Mesenteric fat pad (tissue), 1 donor: ENCODE data around the gene POLD3. TPM values are rescaled to one million over a fixed set of nuclear protein-coding genes. Genes with fewer than 3 reads are reported as not detected.
"Not testable (repeated sequence)": the region's sequence is repeated elsewhere in the genome, so short reads cannot be mapped to it uniquely, and the experiment has no call there.

Experiments
- DNase-seq: peaks from one replicate; pipeline ENCODE4 v3.0.0-alpha.2; 2020; ENCODE audit warnings: low spot score
- total RNA-seq: library from RNA; stranded (reverse); fragmentation: NEBNext Ultra II Directional; extraction: Animal tissue kit (Norgen Biotek cat#: 25700); gene quantifications from one replicate; pipeline ENCODE4 v1.2.1, GENCODE V29; 2021
- donor health status: DM: yes; HTN: yes; CAD: no.

The POLD3 gene
- total RNA-seq, 1 donor from 2014 or later, result 12.5 TPM

DNA sequence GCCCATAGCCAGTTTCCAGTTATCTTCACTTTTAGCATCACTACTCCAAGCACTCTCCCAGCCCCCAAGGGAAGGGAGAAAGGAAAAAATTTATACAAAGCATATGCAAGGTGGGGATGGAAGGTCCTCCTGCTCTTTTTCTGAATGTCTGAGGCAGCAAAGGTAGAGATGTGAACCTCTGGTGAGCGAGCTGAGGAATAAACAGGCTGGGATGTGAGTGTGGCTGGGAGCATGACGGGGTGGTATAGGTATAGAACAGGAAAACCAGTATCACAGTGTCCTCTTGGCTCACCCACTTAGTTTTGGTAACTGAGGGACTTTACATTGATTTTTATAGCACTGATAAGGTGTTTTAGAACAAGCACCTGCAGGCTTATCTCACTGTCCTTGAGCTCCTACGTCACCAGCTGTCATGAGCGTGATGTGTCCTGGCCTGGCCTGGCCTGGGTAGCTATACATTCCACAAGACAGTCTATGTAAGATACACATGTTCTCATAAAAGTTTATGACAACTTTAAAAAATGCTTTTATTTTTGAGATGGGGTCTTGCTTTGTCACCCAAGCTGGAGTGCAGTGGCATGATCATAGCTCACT is 10.3 kb upstream of the POLD3 start:
- no peak for DNase-seq

DNA sequence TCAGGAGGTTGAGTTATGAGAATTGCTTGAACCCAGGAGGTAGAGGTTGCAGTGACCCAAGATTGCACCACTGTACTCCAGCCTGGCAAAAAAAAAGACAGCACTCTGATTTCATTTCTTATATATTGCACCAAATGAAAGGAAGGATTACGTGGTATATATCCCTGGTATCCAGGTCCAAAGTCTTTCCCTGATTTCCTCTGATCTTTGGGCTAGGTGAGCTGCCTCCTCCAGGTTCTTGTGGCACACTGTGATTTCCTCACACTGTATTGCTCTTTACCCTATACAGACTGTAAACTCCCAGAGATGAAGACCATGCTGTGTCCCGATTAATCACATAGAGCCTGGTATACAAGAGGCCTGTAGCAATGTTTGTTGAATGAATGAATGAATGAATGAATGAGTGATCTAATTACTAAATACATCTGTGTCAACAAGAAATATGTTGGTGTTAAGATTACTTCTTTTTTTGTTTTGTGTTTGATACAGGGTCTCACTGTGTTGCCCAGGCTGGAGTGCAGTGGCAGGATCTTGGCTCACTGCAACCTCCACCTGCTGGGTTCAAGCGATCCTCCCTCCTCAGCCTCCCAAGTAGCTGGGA is 9.3 kb upstream of the POLD3 start:
- no peak for DNase-seq

DNA sequence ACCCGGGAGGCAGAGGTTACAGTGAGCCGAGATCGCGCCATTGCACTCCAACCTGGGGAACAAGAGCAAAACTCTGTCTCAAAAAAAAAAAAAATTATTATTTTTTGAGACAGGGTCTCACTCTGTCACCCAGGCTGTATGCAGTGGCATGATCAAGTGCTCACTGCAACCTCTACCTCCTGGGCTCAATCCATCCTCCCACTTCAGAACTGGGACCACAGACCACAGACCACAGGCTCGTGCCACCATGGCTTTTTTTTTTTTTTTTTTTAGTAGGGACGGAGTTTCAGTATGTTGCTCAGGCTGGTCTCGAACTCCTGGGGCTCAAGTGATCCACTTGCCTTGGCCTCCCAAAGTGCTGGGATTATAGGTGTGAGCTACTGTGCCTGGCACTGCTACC is 1.9 kb upstream of the POLD3 start:
- DNase-seq, result not testable (repeated sequence)

DNA sequence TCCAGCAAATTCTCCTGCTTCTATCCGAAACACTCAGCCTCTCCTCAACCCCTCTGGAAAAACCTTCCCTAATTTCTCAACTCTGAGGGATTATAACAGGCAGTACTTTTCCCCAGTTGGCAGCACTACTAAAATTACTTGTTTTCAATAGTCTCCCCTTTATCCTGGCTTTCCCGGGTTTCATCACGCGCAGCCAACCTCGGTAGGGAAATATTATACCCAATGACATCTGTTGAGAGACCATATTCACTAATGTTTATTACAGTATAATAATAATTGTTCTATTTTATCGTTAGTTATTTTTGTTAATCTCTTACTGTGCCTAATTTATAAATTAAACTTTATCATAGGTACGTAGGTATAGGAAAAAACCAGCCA is 330 bp upstream of the POLD3 start:
- DNase-seq, result no peak

DNA sequence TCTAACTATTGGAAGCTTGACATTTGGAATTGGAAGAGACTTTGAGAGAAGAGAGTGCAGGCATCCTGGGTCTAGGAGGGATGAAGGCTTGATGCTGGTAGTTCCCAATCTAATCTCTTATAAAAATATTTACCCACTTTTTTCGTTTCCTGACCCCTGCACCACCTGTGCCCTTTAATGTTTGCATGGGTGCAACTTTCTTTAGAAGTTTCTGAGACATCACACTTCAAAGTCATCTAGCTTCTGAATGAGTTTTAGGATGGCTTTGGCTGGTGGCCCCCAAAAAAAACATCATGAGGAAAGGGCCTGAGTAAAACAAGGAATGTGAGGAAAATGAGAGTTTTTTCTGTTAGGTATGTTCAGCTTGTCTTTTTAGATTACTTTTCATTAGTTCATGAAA is 1.1 kb downstream of the POLD3 start:
- no peak for DNase-seq

DNA sequence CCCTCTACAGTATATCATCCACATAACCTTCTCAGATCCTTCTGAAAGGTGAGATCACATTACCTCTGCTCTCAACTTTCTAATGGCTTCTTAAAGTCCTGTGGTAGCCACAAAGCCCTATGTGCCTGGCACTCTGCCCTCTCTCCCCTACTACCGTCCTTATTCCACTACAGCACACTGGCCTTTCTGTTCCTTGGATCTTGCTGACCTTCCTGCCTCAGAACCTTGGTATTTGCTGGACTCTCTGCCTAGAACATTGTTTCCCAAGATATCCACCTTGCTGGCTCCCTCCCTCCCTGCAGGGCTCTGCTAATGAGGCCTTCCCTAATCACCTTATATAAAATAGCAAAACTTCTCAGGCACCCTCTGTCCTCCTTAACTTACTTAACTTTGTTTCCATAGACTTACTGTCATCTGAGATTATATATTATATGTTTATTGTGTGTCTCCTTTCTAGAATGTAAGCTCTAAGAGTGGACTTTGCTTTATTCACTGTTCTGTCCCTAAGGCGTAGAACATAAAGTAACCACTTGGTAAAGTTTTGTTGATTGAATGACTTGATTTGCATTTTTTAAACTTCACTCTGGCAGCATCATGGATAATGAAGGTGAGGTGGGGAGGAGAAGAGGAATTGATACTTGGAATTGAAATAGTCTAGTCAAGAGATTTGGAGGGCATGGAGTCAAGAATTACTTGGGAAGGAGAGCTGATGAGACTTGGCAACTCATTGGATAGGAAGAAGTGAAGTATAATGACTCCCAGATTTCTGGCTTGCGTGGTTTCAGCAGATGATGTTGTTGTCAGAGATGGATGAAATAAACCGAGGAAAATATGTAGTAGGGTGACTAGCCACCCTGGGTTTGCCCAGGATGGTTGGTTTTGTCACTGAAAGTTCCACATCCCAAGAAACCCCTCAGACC is 10.5 kb downstream of the POLD3 start:
- no peak for DNase-seq

DNA sequence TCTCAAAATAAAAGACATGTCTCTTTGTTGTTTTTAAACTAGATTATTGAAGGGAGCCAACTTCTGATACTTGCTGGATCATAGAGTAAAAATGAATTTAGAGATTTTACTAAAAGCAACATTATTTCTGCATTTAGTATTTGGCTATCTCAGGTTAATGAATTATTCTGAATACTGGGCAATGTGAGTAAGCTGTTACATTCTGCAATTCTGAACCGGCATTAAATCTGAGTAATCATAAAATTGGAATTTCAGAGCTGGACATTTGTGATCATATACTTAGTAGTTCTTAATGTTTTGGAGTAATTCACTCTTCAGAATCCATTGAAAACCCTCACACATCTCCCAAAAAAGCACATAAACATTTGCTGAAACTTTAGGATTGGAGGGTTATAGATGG is 11.5 kb downstream of the POLD3 start:
- no peak for DNase-seq

DNA sequence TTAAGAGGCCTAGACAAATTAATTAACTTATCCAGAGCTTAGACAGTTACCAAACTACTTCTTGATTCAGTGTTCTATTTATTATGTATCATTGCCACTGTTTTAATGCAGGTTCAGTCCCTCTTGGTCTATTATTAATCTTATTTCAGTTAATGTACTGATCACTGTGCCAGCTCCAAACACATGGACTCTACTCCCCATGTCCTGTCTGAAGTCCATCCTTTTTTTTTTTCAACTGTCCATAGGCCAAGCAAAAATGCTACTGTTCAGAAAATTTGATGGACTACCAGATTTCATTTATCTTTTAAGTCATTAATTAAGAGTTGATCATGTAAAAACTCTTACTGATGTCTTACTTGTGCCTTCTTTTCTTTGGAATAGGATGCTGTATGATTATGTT is 11.9 kb downstream of the POLD3 start:
- DNase-seq, result no peak

DNA sequence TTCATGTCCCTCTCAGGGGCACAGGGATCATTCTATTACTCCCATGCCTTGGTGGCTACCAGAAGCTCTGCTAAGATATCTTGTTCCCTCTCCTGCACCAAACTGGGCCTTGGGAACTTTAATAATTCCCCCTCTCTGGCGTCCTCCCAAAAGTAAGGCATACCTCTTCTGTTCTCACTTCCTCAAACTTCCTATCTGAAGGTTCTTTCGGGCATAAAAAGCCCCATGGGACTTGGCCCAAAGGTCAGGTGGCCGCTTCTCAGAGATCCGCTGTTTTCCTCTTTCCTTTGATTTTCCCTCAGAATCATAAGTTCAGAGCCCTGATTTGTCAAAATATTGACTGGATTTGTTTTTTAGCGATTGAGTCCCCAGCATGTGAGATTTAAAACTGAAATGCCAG is 13.0 kb downstream of the POLD3 start:
- DNase-seq, result no peak

DNA sequence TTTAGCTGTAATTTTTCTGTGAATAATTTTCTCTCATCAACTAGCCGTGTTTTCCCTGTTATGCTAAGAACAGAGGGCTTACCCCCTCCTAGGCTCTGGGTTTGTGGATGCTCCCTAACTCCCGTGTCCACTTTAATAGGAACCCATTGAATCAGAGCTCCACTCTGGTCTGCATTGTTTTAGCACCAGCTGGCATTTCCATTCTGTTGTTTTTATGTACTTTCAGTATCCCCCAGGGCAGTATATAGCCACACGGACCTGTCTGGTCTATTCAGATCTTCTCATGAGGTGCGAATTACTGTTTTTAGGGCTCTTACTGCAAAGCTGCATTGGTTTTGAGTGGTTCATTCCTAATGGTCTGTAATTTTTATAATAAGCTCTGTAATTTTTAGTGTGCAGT is 16.0 kb downstream of the POLD3 start:
- DNase-seq, result no peak

DNA sequence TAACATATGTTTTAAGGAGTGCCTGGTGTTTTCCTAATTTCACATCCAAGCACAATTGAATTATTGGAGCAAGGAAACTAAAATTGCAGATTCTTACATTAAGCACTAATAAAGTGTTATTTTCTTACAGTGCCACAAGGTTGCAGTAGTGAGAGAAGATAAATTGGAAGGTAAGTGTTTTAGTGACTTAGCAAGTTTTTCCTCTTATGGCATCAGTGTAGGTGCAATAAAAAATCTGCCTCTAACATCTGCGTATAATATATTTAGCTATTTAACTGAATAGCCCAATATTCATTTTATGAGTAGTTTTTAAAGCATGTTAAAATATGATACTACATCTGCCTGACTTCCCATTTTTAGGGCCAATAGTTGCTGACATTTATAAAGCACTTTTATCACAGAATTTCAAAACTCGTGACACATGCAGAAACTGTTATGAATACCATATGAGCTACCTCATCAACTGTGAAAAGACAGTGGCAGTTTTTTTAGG is 19.0 kb downstream of the POLD3 start:
- no peak for DNase-seq

DNA sequence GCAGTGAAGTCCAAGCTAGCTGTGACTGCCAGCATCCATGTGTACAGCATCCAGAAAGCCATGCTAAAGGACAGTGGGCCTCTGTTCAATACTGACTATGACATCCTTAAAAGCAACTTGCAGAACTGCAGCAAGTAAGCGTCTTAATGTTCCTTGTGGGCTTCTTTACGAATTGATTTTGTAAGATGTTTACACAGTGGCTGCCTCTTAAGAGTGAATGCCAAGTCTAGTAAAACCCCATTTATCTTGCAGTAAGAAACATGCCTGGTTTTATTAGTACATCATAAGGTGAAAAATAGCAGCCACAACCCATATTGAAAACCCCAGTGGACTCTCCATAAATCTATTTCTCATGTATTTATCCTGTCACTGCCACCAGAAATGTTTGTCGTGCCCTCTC is 20.5 kb downstream of the POLD3 start:
- no peak for DNase-seq

DNA sequence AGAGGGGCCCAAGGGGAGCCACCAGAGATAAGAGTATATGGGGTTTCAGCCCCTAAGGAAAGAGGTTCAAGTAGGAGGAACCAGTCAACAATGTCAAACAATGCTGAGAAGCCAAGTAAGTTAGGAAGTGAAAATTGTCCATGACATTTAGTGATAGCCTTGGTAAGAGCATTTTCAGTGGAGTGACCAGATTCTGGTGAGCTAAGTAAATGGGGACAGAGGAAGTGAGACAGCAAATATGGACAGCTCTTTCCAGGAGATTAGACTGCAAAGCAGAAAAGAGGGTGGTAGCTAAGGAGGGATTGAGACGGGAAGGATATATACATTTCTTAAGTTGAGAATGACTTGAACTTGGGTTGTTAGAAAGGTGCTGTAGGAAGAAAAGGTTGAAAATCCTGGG is 22.9 kb downstream of the POLD3 start:
- no peak for DNase-seq

DNA sequence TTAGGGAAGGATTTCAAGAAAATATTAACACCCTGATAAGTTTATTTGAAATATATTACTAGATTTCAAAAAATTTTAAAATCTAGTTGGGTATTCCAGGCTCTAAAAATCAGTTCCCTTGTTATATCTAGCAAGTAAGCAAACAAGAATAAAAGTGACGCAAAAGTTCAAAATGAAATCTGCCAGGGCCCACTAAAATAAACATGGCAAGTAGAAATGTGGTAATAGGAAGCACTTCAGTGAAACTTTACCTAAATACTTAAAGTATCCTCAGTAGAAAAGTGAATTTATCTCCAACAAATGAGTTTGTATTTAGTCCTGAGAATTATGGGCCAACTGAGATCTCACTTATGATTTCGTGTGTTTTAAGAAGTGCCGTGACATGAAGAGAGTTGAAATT is 23.6 kb downstream of the POLD3 start:
- DNase-seq, result no peak

DNA sequence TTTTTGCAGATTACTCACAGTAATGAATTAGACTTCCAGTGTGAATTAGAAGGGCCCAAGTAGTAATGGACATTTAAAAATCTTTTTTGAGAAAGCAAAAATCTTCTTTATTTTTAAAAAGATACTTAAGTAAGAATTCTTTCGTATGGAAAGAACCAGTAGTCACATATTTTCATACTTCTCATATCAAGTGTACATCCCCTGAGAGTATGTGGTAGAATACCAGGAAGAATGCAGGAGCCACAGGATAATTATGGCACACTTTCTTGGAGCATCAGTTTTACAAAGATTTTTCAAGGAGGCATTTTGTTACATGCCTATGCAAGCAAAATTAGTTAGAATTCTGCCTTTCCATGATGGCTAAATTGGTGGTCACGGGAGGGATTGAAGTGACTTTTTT is 28.1 kb downstream of the POLD3 start:
- DNase-seq, result no peak

DNA sequence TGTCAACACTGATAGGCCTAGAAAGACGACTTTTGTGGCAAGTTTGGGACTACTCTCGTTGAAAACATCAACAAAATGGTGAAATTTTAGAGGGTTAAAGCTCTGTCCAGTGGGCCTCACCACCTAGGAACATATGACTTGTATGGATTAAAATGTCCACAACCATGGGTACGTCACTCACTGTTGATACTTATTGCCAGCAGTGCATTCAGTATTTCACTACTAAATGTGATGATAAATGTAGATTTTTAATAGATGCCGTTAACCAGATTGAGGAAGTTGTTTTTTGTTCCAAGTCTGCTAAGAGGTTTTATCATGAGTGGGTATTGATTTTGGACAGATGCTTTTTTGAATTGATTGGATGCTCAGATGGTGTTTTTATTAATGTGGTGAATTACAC is 33.7 kb downstream of the POLD3 start:
- no peak for DNase-seq

DNA sequence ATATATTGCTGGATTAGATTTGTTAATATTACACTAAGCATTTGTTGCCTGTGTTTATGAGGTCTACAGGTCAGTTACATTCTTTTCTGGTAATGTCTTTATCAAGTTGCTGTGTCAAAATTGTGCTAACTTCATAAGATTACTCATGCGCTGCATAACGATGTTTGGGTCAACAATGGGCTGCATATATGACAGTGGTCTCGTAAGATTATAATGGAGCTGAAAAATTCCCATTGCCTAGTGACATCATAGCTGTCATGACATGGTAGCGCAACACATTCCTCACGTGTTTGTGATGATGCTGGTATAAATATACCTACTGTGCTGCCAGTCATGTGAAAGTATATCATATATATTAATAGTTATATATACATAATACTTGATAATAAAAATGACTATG is 34.2 kb downstream of the POLD3 start:
- no peak for DNase-seq

DNA sequence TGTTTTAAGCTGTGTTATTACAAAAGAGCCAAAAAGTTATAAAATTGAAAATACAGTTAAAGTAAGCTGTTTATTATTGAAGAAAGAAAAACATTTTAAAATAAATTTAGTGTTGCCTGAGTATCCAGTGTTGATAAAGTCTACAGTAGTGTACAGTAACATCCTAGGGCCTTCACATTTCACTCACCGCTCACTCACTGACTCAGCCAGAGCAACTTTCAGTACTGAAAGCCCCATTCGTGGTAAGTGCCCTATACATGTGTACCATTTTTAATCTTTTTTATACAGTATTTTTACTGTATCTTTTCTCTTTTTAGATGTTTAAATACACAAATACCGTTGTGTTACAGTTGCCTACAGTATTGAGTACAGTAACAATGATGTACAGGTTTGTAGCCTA is 35.0 kb downstream of the POLD3 start:
- DNase-seq, result no peak

DNA sequence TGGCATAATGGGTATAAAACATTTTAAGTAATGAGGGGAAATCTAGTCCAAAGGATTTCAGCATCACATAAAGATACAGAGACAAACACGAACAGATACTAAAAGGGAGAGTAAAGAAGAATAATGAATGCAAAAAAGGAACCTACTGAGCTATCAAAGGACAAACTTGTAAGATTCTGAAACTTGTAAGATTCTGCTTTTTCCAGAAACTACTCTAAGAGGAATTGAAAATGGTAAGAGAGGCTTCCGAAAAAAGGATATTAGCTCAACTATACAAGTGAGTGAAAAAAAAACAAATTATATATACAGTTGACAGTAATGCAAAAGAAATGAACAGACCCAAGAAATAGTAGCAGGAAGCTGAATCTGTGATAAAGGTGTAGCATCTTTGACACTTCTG is 37.7 kb downstream of the POLD3 start:
- DNase-seq, result no peak

DNA sequence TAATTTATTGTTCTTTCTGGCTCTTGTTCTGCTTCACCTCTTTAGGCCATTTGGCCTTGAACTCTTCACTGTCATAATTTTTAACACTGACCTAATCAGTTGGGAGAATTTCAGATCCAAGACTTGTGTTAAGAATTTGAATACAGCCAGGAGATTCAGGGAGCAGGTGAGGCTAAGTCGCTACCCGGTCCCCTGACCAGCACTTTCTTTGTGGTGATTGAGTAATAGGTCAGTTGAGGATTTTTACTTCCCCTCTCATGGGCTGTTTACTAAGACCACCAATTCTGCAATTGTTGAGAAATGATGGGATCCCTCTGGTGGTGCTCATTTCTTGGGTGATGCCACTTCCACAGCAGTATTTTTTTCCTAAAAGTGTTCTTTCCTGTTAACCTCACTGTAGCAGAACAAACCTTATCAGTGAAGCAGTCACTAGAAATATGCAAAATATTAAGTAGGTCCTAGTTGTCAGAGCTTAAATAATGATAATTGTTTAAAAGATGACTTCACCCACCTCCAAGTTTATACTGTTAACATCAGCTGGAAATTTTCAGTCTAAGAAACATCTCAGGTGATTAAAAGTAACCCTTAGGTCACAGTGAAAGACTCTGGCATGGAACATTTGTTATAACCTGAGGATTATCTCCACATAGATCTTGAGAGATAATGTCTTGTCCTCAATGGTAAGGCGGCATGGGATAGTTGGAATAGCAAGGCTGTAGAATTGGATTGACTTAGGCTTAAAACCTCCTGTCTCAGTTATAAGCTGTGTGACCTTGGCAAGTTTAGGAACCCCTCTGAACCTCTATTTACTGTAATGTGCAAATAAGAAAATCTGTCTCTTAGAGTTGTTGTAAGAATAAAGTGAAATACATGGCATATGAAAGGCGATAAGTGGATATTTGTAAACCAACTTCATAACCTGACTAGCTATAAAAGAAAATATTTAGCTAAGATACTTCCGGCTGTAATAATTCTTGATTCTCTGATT is 41.3 kb downstream of the POLD3 start:
- DNase-seq, result no peak

DNA sequence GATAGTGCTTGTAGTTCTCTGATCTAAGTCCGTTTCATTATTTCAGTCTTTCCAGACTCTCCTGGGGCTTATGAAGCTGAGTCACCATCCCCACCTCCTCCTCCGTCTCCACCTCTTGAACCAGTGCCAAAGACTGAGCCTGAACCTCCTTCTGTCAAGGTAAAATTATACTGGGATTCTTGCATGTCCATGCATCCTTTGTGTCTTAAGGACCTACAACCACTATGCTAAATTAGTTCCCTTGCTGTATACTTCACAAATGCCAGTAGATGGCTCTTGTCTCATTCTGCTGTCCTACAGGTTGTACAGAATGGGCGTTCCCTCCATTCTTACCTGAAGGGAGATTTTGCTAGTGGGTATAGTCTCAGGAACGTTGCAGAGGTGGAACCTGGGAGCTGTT is 42.2 kb downstream of the POLD3 start:
- no peak for DNase-seq
